Suprapubic skin (tissue), 3 donors: ENCODE measurements around the gene WDFY4.

Experiments used
- CTCF ChIP-seq, 2 donors: fragments of 200-600 bp in 1 of 2; fragments of 450-650 bp in 1 of 2; sonication (generic) in 1 of 2; IDR thresholded peaks; one replicate each; pipeline ENCODE4 v1.5.1; 2016 to 2019; ENCODE audit warnings: antibody characterized with exemption in 2 of 2, mild to moderate bottlenecking in 1 of 2, moderate library complexity in 1 of 2
- POLR2AphosphoS5 ChIP-seq, 3 donors: sonication (generic); formaldehyde crosslinking; IDR thresholded peaks; one replicate each; pipeline ENCODE4 v1.6.1; 2017; ENCODE audit warnings: antibody characterized with exemption in 3 of 3

- TF ChIP-seq CTCF (IDR thresholded peaks at IDR 0.05) = no peak
- TF ChIP-seq POLR2AphosphoS5 (IDR thresholded peaks at IDR 0.05) = no peak
Observed at GRCh38 chr10:48657416-48657815, 27.3 kb upstream of the WDFY4 start.
